Endothelial cell of umbilical vein (primary cell): Measurements from ENCODE around the gene PRR36.

Experiments used
- CTCF ChIP-seq, 2 donors: IDR thresholded peaks; 1 replicate in 1 of 2; 2 replicates in 1 of 2; pipeline ENCODE4 v1.5.1; 2011; ENCODE audit warnings: low read length in 2 of 2, mild to moderate bottlenecking in 2 of 2, moderate library complexity in 2 of 2, control low read depth in 1 of 2, inconsistent platforms in 1 of 2, low read depth in 1 of 2; ENCODE audit not compliant: insufficient read depth in 1 of 2; ENCODE audit errors: extremely low read depth in 1 of 2
- EZH2 ChIP-seq: IDR thresholded peaks from 2 replicates; pipeline ENCODE4 v1.6.1; 2012; ENCODE audit warnings: borderline replicate concordance, low read depth, mild to moderate bottlenecking, moderate library complexity, low read length, inconsistent platforms; ENCODE audit not compliant: severe bottlenecking
- FOS ChIP-seq: IDR thresholded peaks from 2 replicates; pipeline ENCODE4 v1.6.1; 2011; ENCODE audit warnings: mild to moderate bottlenecking, low read length, moderate library complexity, borderline replicate concordance; ENCODE audit not compliant: insufficient read depth
- POLR2A ChIP-seq: IDR thresholded peaks from 2 replicates; pipeline ENCODE4 v1.6.1; 2012; ENCODE audit warnings: low read depth, mild to moderate bottlenecking, control low read depth, low read length
- POLR2AphosphoS5 ChIP-seq: IDR thresholded peaks from 2 replicates; pipeline ENCODE4 v1.6.1; 2012; ENCODE audit warnings: low read depth, mild to moderate bottlenecking, control low read depth, low read length, moderate library complexity; ENCODE audit not compliant: insufficient read depth

- TF ChIP-seq CTCF (IDR thresholded peaks at IDR 0.05; ENCODE audit: extremely low read depth in 1 of 2, insufficient read depth in 1 of 2, low read depth in 1 of 2, low read length in 2 of 2) (no peak), POLR2AphosphoS5 (no peak), EZH2 (peak; percentile 90), POLR2A (no peak), FOS (no peak)
Measured at GRCh38 chr19:7874076-7874896, at the start of gene PRR36.
